H9 (cell line): ENCODE results near the gene HIRA. TPM values are rescaled to one million over a fixed set of nuclear protein-coding genes. Genes with fewer than 3 reads are reported as not detected.
A peak's percentile ranks its signal among the peaks of the same experiment; 100 is the strongest.

Experiments used
- DNase-seq: peaks from one replicate; pipeline ENCODE4 v3.0.0-alpha.2; 2017
- H2AFZ ChIP-seq: one replicate; pipeline ENCODE4 v1.6.1; 2013; ENCODE audit warnings: mild to moderate bottlenecking, low read length, control low read depth, moderate library complexity
- H2AK5ac ChIP-seq: 2 replicates; pipeline ENCODE4 v1.6.1; 2013; ENCODE audit warnings: low read length, control low read depth, mixed read lengths; ENCODE audit not compliant: insufficient read length
- H2BK120ac ChIP-seq: one replicate; pipeline ENCODE4 v1.6.1; 2013; ENCODE audit warnings: low read depth, mild to moderate bottlenecking, low read length, control low read depth, inconsistent platforms; ENCODE audit not compliant: poor library complexity, severe bottlenecking
- H2BK12ac ChIP-seq: 2 replicates; pipeline ENCODE4 v1.6.1; 2013; ENCODE audit warnings: low read length, control low read depth, mixed read lengths, low read depth; ENCODE audit not compliant: insufficient read length
- H2BK15ac ChIP-seq: 2 replicates; pipeline ENCODE4 v1.6.1; 2013; ENCODE audit warnings: low read depth, low read length, control low read depth
- H2BK20ac ChIP-seq: one replicate; pipeline ENCODE4 v1.6.1; 2013; ENCODE audit warnings: low read depth, mild to moderate bottlenecking, low read length, control low read depth, inconsistent platforms; ENCODE audit not compliant: poor library complexity, severe bottlenecking
- H2BK5ac ChIP-seq: 2 replicates; pipeline ENCODE4 v1.6.1; 2013; ENCODE audit warnings: low read length, control low read depth, mixed read lengths; ENCODE audit not compliant: insufficient read length
- H3K14ac ChIP-seq: 2 replicates; pipeline ENCODE4 v1.6.1; 2013; ENCODE audit warnings: low read length, control low read depth; ENCODE audit not compliant: insufficient read depth
- H3K18ac ChIP-seq: 2 replicates; pipeline ENCODE4 v1.6.1; 2013; ENCODE audit warnings: low read depth, mild to moderate bottlenecking, mixed read lengths, low read length, control low read depth; ENCODE audit not compliant: insufficient read length
- H3K23ac ChIP-seq: 2 replicates; pipeline ENCODE4 v1.6.1; 2013; ENCODE audit warnings: low read length, control low read depth, mixed read lengths, low read depth; ENCODE audit not compliant: insufficient read length
- H3K23me2 ChIP-seq: 2 replicates; pipeline ENCODE4 v1.6.1; 2013; ENCODE audit warnings: low read depth, mild to moderate bottlenecking, mixed read lengths, low read length, control low read depth; ENCODE audit not compliant: insufficient read length, poor library complexity, severe bottlenecking
- H3K27ac ChIP-seq: 2 replicates; pipeline ENCODE4 v1.5.1; 2013; ENCODE audit warnings: low read length, control low read depth, mixed read lengths, low read depth; ENCODE audit not compliant: insufficient read length
- H3K27me3 ChIP-seq: 2 replicates; pipeline ENCODE4 v1.6.1; 2013; ENCODE audit warnings: low read length, control low read depth, inconsistent platforms; ENCODE audit not compliant: insufficient read depth
- H3K4ac ChIP-seq: 2 replicates; pipeline ENCODE4 v1.6.1; 2013; ENCODE audit warnings: low read depth, mild to moderate bottlenecking, control low read depth, inconsistent platforms, low read length, moderate library complexity
- H3K4me1 ChIP-seq: 2 replicates; pipeline ENCODE4 v1.6.1; 2013; ENCODE audit warnings: low read length, control low read depth, inconsistent platforms; ENCODE audit not compliant: insufficient read depth
- H3K4me2 ChIP-seq: 2 replicates; pipeline ENCODE4 v1.6.1; 2013; ENCODE audit warnings: low read length, control low read depth, mixed read lengths; ENCODE audit not compliant: insufficient read length, insufficient read depth
- H3K56ac ChIP-seq: 2 replicates; pipeline ENCODE4 v1.6.1; 2013; ENCODE audit warnings: low read depth, mild to moderate bottlenecking, mixed read lengths, low read length, control low read depth; ENCODE audit not compliant: insufficient read length
- H3K79me1 ChIP-seq: 2 replicates; pipeline ENCODE4 v1.6.1; 2013; ENCODE audit warnings: low read depth, mild to moderate bottlenecking, moderate library complexity, low read length, control low read depth, inconsistent platforms; ENCODE audit not compliant: insufficient read depth, poor library complexity, severe bottlenecking
- H3K79me2 ChIP-seq: 2 replicates; pipeline ENCODE4 v1.6.1; 2013; ENCODE audit warnings: low read length, control low read depth, inconsistent platforms; ENCODE audit not compliant: insufficient read depth
- H3K9ac ChIP-seq: 2 replicates; pipeline ENCODE4 v1.6.1; 2013; ENCODE audit warnings: low read length, control low read depth, mixed read lengths; ENCODE audit not compliant: insufficient read length; ENCODE audit errors: extremely low read depth
- H3K9me3 ChIP-seq: one replicate; pipeline ENCODE4 v1.6.1; 2013; ENCODE audit warnings: low read depth, low read length, inconsistent platforms; ENCODE audit not compliant: control insufficient read depth
- H3T11ph ChIP-seq: one replicate; pipeline ENCODE4 v1.6.1; 2013; ENCODE audit warnings: mild to moderate bottlenecking, low read length, control low read depth, inconsistent platforms
- H4K20me1 ChIP-seq: one replicate; pipeline ENCODE4 v1.6.1; 2013; ENCODE audit not compliant: control insufficient read depth, insufficient read length, insufficient read depth
- H4K5ac ChIP-seq: 2 replicates; pipeline ENCODE4 v1.6.1; 2013; ENCODE audit warnings: low read depth, mild to moderate bottlenecking, mixed read lengths, low read length, control low read depth; ENCODE audit not compliant: insufficient read length
- H4K8ac ChIP-seq: replicated peaks from 2 replicates; pipeline ENCODE4 v1.6.1; 2013; ENCODE audit warnings: low read length, control low read depth, mixed read lengths, low read depth; ENCODE audit not compliant: insufficient read length
- H4K91ac ChIP-seq: 2 replicates; pipeline ENCODE4 v1.6.1; 2013; ENCODE audit warnings: low read depth, mild to moderate bottlenecking, moderate library complexity, mixed read lengths, low read length, control low read depth; ENCODE audit not compliant: insufficient read length
- H3K27ac Mint-ChIP-seq, 3 experiments: 2 replicates in 2 of 3; 3 replicates in 1 of 3; pipeline ENCODE4 v1.8.0; 2020 to 2021; ENCODE audit warnings: mixed read lengths in 3 of 3, mild to moderate bottlenecking in 1 of 3, moderate library complexity in 1 of 3
- H3K27me3 Mint-ChIP-seq: 2 replicates; pipeline ENCODE4 v1.8.0; 2021; ENCODE audit warnings: low read depth, mild to moderate bottlenecking, moderate library complexity, mixed read lengths
- H3K36me3 Mint-ChIP-seq, 3 experiments: 2 replicates in 2 of 3; 3 replicates in 1 of 3; pipeline ENCODE4 v1.8.0; 2020 to 2021; ENCODE audit warnings: low read depth in 3 of 3, mixed read lengths in 3 of 3; ENCODE audit not compliant: insufficient read depth in 1 of 3
- H3K4me1 Mint-ChIP-seq, 2 experiments: 2 replicates each; pipeline ENCODE4 v1.8.0; 2020; ENCODE audit warnings: mixed read lengths in 2 of 2
- H3K4me3 Mint-ChIP-seq, 2 experiments: 2 replicates in 1 of 2; 3 replicates in 1 of 2; pipeline ENCODE4 v1.8.0; 2020 to 2021; ENCODE audit warnings: mild to moderate bottlenecking in 2 of 2, mixed read lengths in 2 of 2, moderate library complexity in 1 of 2
- H3K9me3 Mint-ChIP-seq, 2 experiments: 2 replicates in 1 of 2; 3 replicates in 1 of 2; pipeline ENCODE4 v1.8.0; 2020; ENCODE audit warnings: mild to moderate bottlenecking in 2 of 2, mixed read lengths in 2 of 2, moderate library complexity in 1 of 2
- CTCF ChIP-seq: fragments of 200-600 bp; sonication (generic); conservative IDR thresholded peaks from 3 replicates; pipeline ENCODE4 v1.8.0; 2021; ENCODE audit warnings: antibody characterized with exemption, mild to moderate bottlenecking
- WGBS: extraction: QIAGEN DNeasy Blood & Tissue Kit; methylation state at CpG from one replicate; pipeline ENCODE4 v1.1.7; 2013; ENCODE audit warnings: missing lambda C conversion rate, low lambda C conversion rate, mixed read lengths; ENCODE audit not compliant: insufficient read length; ENCODE audit errors: extremely low coverage; 5-methylcytosine and 5-hydroxymethylcytosine counted together
- total RNA-seq: library from RNA; stranded (reverse); gene quantifications from 2 replicates; pipeline ENCODE4 v1.2.1, GENCODE V29; 2021

The HIRA gene
- total RNA-seq, 1 experiment from 2014 or later: 51.9 TPM

DNA sequence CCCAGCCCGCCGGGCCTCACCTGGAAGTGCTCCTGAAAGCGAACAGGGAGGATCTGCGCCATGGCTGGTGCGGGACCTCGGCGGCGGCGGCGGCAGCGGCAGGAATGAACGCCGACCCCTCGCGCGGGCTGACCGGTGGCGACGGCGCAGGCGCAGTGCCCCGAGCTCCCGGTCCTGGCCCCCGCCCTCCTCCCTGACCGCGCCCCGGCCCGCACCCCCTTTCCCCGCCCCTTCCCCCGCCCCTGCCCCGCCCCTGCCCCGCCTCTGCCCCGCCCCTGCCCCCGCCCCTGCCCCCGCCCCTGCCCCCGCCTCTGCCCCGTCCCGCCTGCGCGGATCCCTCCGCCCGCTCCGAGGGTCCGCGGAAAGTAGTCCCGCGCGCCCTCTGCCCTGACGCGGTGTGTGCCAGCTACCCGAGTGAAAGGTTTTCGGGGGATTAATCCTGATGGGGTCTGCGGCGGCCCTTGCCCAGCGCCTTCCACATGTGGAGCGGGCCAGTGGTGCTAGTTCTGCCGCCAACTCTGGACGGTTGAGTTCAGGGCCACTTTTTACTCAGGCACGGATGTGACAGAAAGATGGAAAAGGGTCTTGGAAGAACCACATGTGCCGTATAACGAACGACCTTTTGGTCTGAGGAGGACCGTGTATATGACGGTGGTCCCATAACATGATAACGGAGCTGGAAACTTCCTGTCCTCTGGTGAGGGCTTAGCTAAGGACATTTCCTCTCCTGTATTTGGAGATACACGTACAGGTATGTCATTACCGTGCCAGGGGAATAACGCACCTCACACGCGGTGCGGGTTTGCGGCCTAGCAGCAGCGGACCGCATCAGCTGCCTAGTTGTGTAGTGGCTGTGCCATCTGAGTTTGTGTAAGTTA, 139.7 kb downstream of the HIRA start, which contains the start of gene CLTCL1:
CLTCL1 (minus strand) TSS at position 140 of the 878 bp plus-strand sequence; CDS start at position 62, 78 bp downstream.
- Histone ChIP-seq H3K27me3 (peaks cover 3% of the 10 kb centered on the region; the same call in 1 of the 2 replicates), H3K4me1 (peaks cover 13% of the 10 kb centered on the region), H2AFZ (peak within 1 kb of the TSS; percentile 65), H3K79me2 (no peaks in the 10 kb centered on the region), H3K56ac (peak within 1 kb of the TSS; percentile 19), H4K20me1 (no peaks in the 10 kb centered on the region), H3K18ac (peak within 1 kb of the TSS; percentile 12), H2BK5ac (no peak within 1 kb of the TSS), H2BK12ac (no peak within 1 kb of the TSS), H3K27ac (no peak within 1 kb of the TSS), H3K23ac (no peak within 1 kb of the TSS), H2BK20ac (no peak within 1 kb of the TSS), H3K4me2 (peak within 1 kb of the TSS; percentile 93), H3K14ac (peak within 1 kb of the TSS; percentile 26; the same call in 1 of the 2 replicates), H3K9ac (peak within 1 kb of the TSS; percentile 47), H3K4ac (no peak within 1 kb of the TSS), H3K79me1 (no peaks in the 10 kb centered on the region), H2AK5ac (no peak within 1 kb of the TSS), H3T11ph (no peak within 1 kb of the TSS), H4K91ac (no peak within 1 kb of the TSS), H2BK15ac (no peak within 1 kb of the TSS), H3K9me3 (no peaks in the 10 kb centered on the region), H2BK120ac (no peak within 1 kb of the TSS), H4K5ac (peak within 1 kb of the TSS; percentile 45), H4K8ac (no peak within 1 kb of the TSS), H3K23me2 (peaks cover 12% of the 10 kb centered on the region)
- Mint-ChIP-seq H3K9me3 (no peaks in the 10 kb centered on the region), H3K27ac (peak within 1 kb of the TSS in 2 of 3 experiments; percentile 69 to 78; a peak in 2 of 7 replicates), H3K27me3 (peaks cover 23% of the 10 kb centered on the region), H3K4me1 (peaks cover 45 to 47% of the 10 kb centered on the region in 2 experiments), H3K4me3 (peak within 1 kb of the TSS; percentile 81 to 91), H3K36me3 (peaks cover 0 to 11% (median 8%) of the 10 kb centered on the region in 3 experiments; a peak in 4 of 7 replicates)
- no CpG with 5 or more reads among the region's 74 CpGs for WGBS
- peak; percentile 85 for DNase-seq
- no peak for TF ChIP-seq CTCF
